Natural killer cell (primary cell): ENCODE data around the gene EXOC3L4. TPM values are rescaled to one million over a fixed set of nuclear protein-coding genes. Genes with fewer than 3 reads are reported as not detected.
A peak's percentile ranks its signal among the peaks of the same experiment; 100 is the strongest.

Experiments
- ATAC-seq, 3 donors: fragments of 150-1000 bp in 2 of 3; fragments of 200-7000 bp in 1 of 3; cut with Tn5 transposase; 1 replicate in 1 of 3; 2 replicates in 2 of 3; pipeline ENCODE4 v1.10.0; 2021; ENCODE audit warnings: mild to moderate bottlenecking in 2 of 3, moderate library complexity in 2 of 3
- DNase-seq, 2 donors: peaks; one replicate each; pipeline versions ENCODE4 v3.0.0 to v3.0.0-alpha.2; 2013 to 2021; ENCODE audit warnings: mixed read lengths in 1 of 2
- H3K27ac ChIP-seq: one replicate; pipeline ENCODE4 v1.5.1; 2013; ENCODE audit warnings: mild to moderate bottlenecking, low read length
- H3K27me3 ChIP-seq: one replicate; pipeline ENCODE4 v1.6.1; 2013; ENCODE audit warnings: low read length; ENCODE audit not compliant: control insufficient read depth, insufficient read depth
- H3K36me3 ChIP-seq: one replicate; pipeline ENCODE4 v1.6.1; 2013; ENCODE audit warnings: low read length; ENCODE audit not compliant: control insufficient read depth, insufficient read depth
- H3K4me1 ChIP-seq: one replicate; pipeline ENCODE4 v1.6.1; 2013; ENCODE audit warnings: low read length; ENCODE audit not compliant: control insufficient read depth, insufficient read depth
- H3K4me3 ChIP-seq: one replicate; pipeline ENCODE4 v1.5.1; 2013; ENCODE audit warnings: low read length
- H3K9me3 ChIP-seq: one replicate; pipeline ENCODE4 v1.6.1; 2013; ENCODE audit warnings: low read length; ENCODE audit not compliant: control insufficient read depth, insufficient read depth
- H3K27ac Mint-ChIP-seq, 2 donors: one replicate each; pipeline ENCODE4 v1.8.0; 2022; ENCODE audit warnings: mild to moderate bottlenecking in 2 of 2, mixed read lengths in 2 of 2, moderate library complexity in 1 of 2
- H3K27me3 Mint-ChIP-seq, 2 donors: one replicate each; pipeline ENCODE4 v1.8.0; 2022; ENCODE audit warnings: low read depth in 2 of 2, mixed read lengths in 2 of 2
- H3K36me3 Mint-ChIP-seq: one replicate; pipeline ENCODE4 v1.8.0; 2022; ENCODE audit warnings: mixed read lengths
- H3K4me1 Mint-ChIP-seq, 2 donors: one replicate each; pipeline ENCODE4 v1.8.0; 2022; ENCODE audit warnings: mixed read lengths in 2 of 2
- H3K4me3 Mint-ChIP-seq: one replicate; pipeline ENCODE4 v1.8.0; 2022; ENCODE audit warnings: mild to moderate bottlenecking, moderate library complexity, mixed read lengths
- H3K9me3 Mint-ChIP-seq, 2 donors: one replicate each; pipeline ENCODE4 v1.8.0; 2022; ENCODE audit warnings: mixed read lengths in 2 of 2
- CTCF ChIP-seq: fragments of 200-600 bp; IDR thresholded peaks from one replicate; pipeline ENCODE4 v1.8.0; 2022; ENCODE audit warnings: antibody characterized with exemption
- WGBS: methylation state at CpG from one replicate; pipeline ENCODE4 v1.1.7; 2013; ENCODE audit warnings: missing lambda C conversion rate; ENCODE audit not compliant: insufficient coverage; 5-methylcytosine and 5-hydroxymethylcytosine counted together
- intact Hi-C: fragments of 100-400 bp; cut with micrococcal nuclease; formaldehyde crosslinking; loops from one replicate; pipeline ENCODE4 v1.14.2; 2022
- total RNA-seq, 4 donors: library from RNA; stranded (reverse); fragments of 120-200 nt in 1 of 4; gene quantifications; one replicate each; pipeline versions ENCODE4 v1.2.3 to v1.2.4, GENCODE V29; 2013 to 2022

Gene EXOC3L4
- total RNA-seq, 3 donors from 2014 or later (not counting 1 experiment from before 2014, with no cell fraction given), result not detected

- Mint-ChIP-seq H3K27ac (no peak overlapping the region), H3K36me3 (no peaks in the 10 kb centered on the region), H3K4me3 (no peak overlapping the region), H3K9me3 (no peaks in the 10 kb centered on the region), H3K4me1 (peaks cover 12 to 15% of the 10 kb centered on the region in 2 donors), H3K27me3 (peaks cover 28 to 37% of the 10 kb centered on the region in 2 donors)
- H3K27me3 ChIP-seq, result peaks cover 4% of the 10 kb centered on the region
- H3K4me3 ChIP-seq, result no peak overlapping the region
- no peak overlapping the region for H3K27ac ChIP-seq
- DNase-seq (no peak), ATAC-seq (peak in 2 of 3 donors; percentile 40 to 45)
- H3K9me3 ChIP-seq, result no peaks in the 10 kb centered on the region
- H3K36me3 ChIP-seq, result no peaks in the 10 kb centered on the region
- 35% methylated on average over 11 of the region's 12 CpGs for WGBS
- H3K4me1 ChIP-seq, result peaks cover 9% of the 10 kb centered on the region
- no peak for TF ChIP-seq CTCF
- intact Hi-C loops, result no loop called here
Measured at GRCh38 chr14:103140316-103141109, 46.0 kb downstream of the EXOC3L4 start.

GRCh38 chr14:103141117-103141796 is 46.7 kb downstream of the EXOC3L4 start:
- H3K4me3 ChIP-seq, result no peak overlapping the region
- H3K36me3 ChIP-seq, result no peaks in the 10 kb centered on the region
- H3K4me1 ChIP-seq, result peaks cover 9% of the 10 kb centered on the region
- H3K27me3 ChIP-seq, result peaks cover 4% of the 10 kb centered on the region
- no peak overlapping the region for H3K4me3 Mint-ChIP-seq
- H3K9me3 Mint-ChIP-seq, result no peaks in the 10 kb centered on the region
- TF ChIP-seq CTCF, result peak; percentile 12
- H3K27ac ChIP-seq, result no peak overlapping the region
- 33% methylated on average over 6 of the region's 8 CpGs for WGBS
- peaks cover 28 to 42% of the 10 kb centered on the region in 2 donors for H3K27me3 Mint-ChIP-seq
- H3K9me3 ChIP-seq, result no peaks in the 10 kb centered on the region
- no peaks in the 10 kb centered on the region for H3K36me3 Mint-ChIP-seq
- DNase-seq (peak in 1 of 2 donors; percentile 44), ATAC-seq (no peak)
- H3K4me1 Mint-ChIP-seq, result peaks cover 12 to 15% of the 10 kb centered on the region in 2 donors
- intact Hi-C loops, result no loop called here
- H3K27ac Mint-ChIP-seq, result no peak overlapping the region

GRCh38 chr14:103142026-103142425 is 47.5 kb downstream of the EXOC3L4 start:
- no peak for ATAC-seq
- no peak for TF ChIP-seq CTCF
- Mint-ChIP-seq H3K9me3 (no peaks in the 10 kb centered on the region), H3K27me3 (peaks cover 25 to 46% of the 10 kb centered on the region in 2 donors), H3K36me3 (no peaks in the 10 kb centered on the region), H3K4me1 (peaks cover 12 to 13% of the 10 kb centered on the region in 2 donors), H3K4me3 (no peak overlapping the region), H3K27ac (no peak overlapping the region)
- Histone ChIP-seq H3K4me1 (peaks cover 9% of the 10 kb centered on the region), H3K27ac (no peak overlapping the region), H3K9me3 (no peaks in the 10 kb centered on the region), H3K4me3 (no peak overlapping the region), H3K27me3 (peaks cover 4% of the 10 kb centered on the region), H3K36me3 (no peaks in the 10 kb centered on the region)
- intact Hi-C loops, result no loop called here
- 85% methylated on average over 4 of the region's 4 CpGs for WGBS
- DNase-seq, result no peak
